Neural cell (in vitro differentiated cells): ENCODE measurements around the gene ASF1B. TPM values are rescaled to one million over a fixed set of nuclear protein-coding genes. Genes with fewer than 3 reads are reported as not detected.

Source experiments
- H2AFZ ChIP-seq: fragments of 200-600, 300-800 bp; sonication (generic), shearing (Covaris generic); 2 replicates; pipeline ENCODE4 v1.6.0; 2014; ENCODE audit warnings: low read depth, mild to moderate bottlenecking, antibody characterized with exemption, low read length, moderate library complexity
- H3F3A ChIP-seq: fragments of 200-600 bp; shearing (Covaris generic); 2 replicates; pipeline ENCODE4 v1.6.1; 2016; ENCODE audit warnings: mild to moderate bottlenecking, moderate library complexity, mixed read lengths, antibody characterized with exemption, low read length; ENCODE audit not compliant: insufficient read depth, poor library complexity, severe bottlenecking
- H3K27ac ChIP-seq: fragments of 200-600, 300-800 bp; sonication (generic), shearing (Covaris generic); 2 replicates; pipeline ENCODE4 v1.5.1; 2014; ENCODE audit warnings: mild to moderate bottlenecking, low read length, moderate library complexity
- H3K27me3 ChIP-seq: fragments of 300-800, 200-600 bp; sonication (generic), shearing (Covaris generic); 2 replicates; pipeline ENCODE4 v1.6.0; 2014; ENCODE audit warnings: mild to moderate bottlenecking, low read depth, low read length, moderate library complexity; ENCODE audit not compliant: insufficient read depth
- H3K36me3 ChIP-seq: fragments of 300-800, 200-600 bp; sonication (generic), shearing (Covaris generic); 2 replicates; pipeline ENCODE4 v1.5.1; 2014; ENCODE audit warnings: mild to moderate bottlenecking, antibody characterized with exemption, low read length, moderate library complexity; ENCODE audit not compliant: insufficient read depth
- H3K4me2 ChIP-seq: fragments of 300-800, 200-600 bp; sonication (generic), shearing (Covaris generic); 2 replicates; pipeline ENCODE4 v1.6.0; 2014; ENCODE audit warnings: mild to moderate bottlenecking, low read length
- H3K4me3 ChIP-seq: fragments of 300-800, 200-600 bp; sonication (generic), shearing (Covaris generic); 2 replicates; pipeline ENCODE4 v1.5.1; 2014; ENCODE audit warnings: mild to moderate bottlenecking, low read length, moderate library complexity
- H3K79me2 ChIP-seq: fragments of 200-600 bp; shearing (Covaris generic); replicated peaks from 2 replicates; pipeline ENCODE4 v1.6.0; 2014; ENCODE audit warnings: mild to moderate bottlenecking, low read length, moderate library complexity; ENCODE audit not compliant: insufficient read depth
- H3K9ac ChIP-seq: fragments of 300-800, 200-600 bp; sonication (generic), shearing (Covaris generic); 2 replicates; pipeline ENCODE4 v1.6.1; 2016; ENCODE audit warnings: mild to moderate bottlenecking, low read length, mixed read lengths
- H3K9me2 ChIP-seq: fragments of 200-600 bp; shearing (Covaris generic); 2 replicates; pipeline ENCODE4 v1.6.1; 2016; ENCODE audit warnings: mild to moderate bottlenecking, low read length, mixed read lengths; ENCODE audit not compliant: insufficient read depth
- H3K9me3 ChIP-seq: fragments of 200-600, 300-800 bp; sonication (generic), shearing (Covaris generic); 2 replicates; pipeline ENCODE4 v1.6.1; 2016; ENCODE audit warnings: mild to moderate bottlenecking, mixed run types, low read length, moderate library complexity, mixed read lengths
- H4K20me1 ChIP-seq: fragments of 200-600 bp; shearing (Covaris generic); 2 replicates; pipeline ENCODE4 v1.6.1; 2016; ENCODE audit warnings: mild to moderate bottlenecking, mixed run types; ENCODE audit not compliant: insufficient read depth
- CTCF ChIP-seq: fragments of 450-650 bp; IDR thresholded peaks from 2 replicates; pipeline ENCODE4 v1.5.1; 2014; ENCODE audit warnings: antibody characterized with exemption, mild to moderate bottlenecking, moderate library complexity; ENCODE audit not compliant: poor library complexity, severe bottlenecking
- EP300 ChIP-seq: fragments of 450-650 bp; conservative IDR thresholded peaks from 2 replicates; pipeline ENCODE4 v1.6.1; 2014; ENCODE audit warnings: antibody characterized with exemption, mild to moderate bottlenecking, moderate library complexity; ENCODE audit not compliant: poor library complexity, severe bottlenecking
- EZH2 ChIP-seq: fragments of 200-600, 300-800 bp; shearing (Covaris generic), sonication (generic); IDR thresholded peaks from 2 replicates; pipeline ENCODE4 v1.6.1; 2014; ENCODE audit warnings: antibody characterized with exemption, low read length, borderline replicate concordance, mild to moderate bottlenecking; ENCODE audit not compliant: insufficient read depth, poor library complexity, severe bottlenecking
- MXI1 ChIP-seq: fragments of 450-650 bp; conservative IDR thresholded peaks from 2 replicates; pipeline ENCODE4 v1.6.1; 2014; ENCODE audit warnings: antibody characterized with exemption, mild to moderate bottlenecking; ENCODE audit not compliant: poor library complexity, severe bottlenecking
- POLR2AphosphoS5 ChIP-seq: IDR thresholded peaks from 2 replicates; pipeline ENCODE4 v1.6.1; 2012
- RAD21 ChIP-seq: fragments of 450-650 bp; conservative IDR thresholded peaks from 2 replicates; pipeline ENCODE4 v1.6.1; 2014; ENCODE audit warnings: antibody characterized with exemption, mild to moderate bottlenecking, moderate library complexity
- REST ChIP-seq: IDR thresholded peaks from 2 replicates; pipeline ENCODE4 v1.6.1; 2012; ENCODE audit warnings: borderline replicate concordance
- SMC3 ChIP-seq: fragments of 450-650 bp; conservative IDR thresholded peaks from 2 replicates; pipeline ENCODE4 v1.6.1; 2014; ENCODE audit warnings: antibody characterized with exemption, mild to moderate bottlenecking, moderate library complexity; ENCODE audit not compliant: poor library complexity
- TAF1 ChIP-seq: IDR thresholded peaks from 2 replicates; pipeline ENCODE4 v1.6.1; 2012; ENCODE audit warnings: low read depth
- polyA plus RNA-seq: library from polyadenylated mRNA; depleted of rRNA; stranded (reverse); fragments of >200 nt; gene quantifications from 2 replicates; pipeline ENCODE4 v1.2.3, GENCODE V29; 2014

Gene ASF1B
- polyA plus RNA-seq, 1 donor from 2014 or later = 0.32 TPM

- no peaks in the 10 kb centered on the region for H3K27me3 ChIP-seq
- H4K20me1 ChIP-seq = no peaks in the 10 kb centered on the region
- TF ChIP-seq REST (no peak), MXI1 (no peak), POLR2AphosphoS5 (no peak), RAD21 (no peak), TAF1 (no peak), SMC3 (no peak), EZH2 (no peak), CTCF (no peak), EP300 (no peak)
- H3F3A ChIP-seq = no peaks in the 10 kb centered on the region
- H3K4me2 ChIP-seq = peak overlapping the region; percentile 91
- H3K9ac ChIP-seq = peak overlapping the region; percentile 72
- H3K27ac ChIP-seq = peak overlapping the region; percentile 53
- no peaks in the 10 kb centered on the region for H3K36me3 ChIP-seq
- peak overlapping the region; percentile 81 for H3K4me3 ChIP-seq
- H2AFZ ChIP-seq = no peak overlapping the region
- H3K79me2 ChIP-seq = peaks cover 29% of the 10 kb centered on the region
- no peaks in the 10 kb centered on the region for H3K9me3 ChIP-seq
- H3K9me2 ChIP-seq = no peaks in the 10 kb centered on the region
These were observed 19.3 kb downstream of the ASF1B start for GRCh38 chr19:14116918-14117578.

- Histone ChIP-seq H3K27me3 (no peaks in the 10 kb centered on the region), H3K9me3 (no peaks in the 10 kb centered on the region), H4K20me1 (no peaks in the 10 kb centered on the region), H3K4me2 (peak overlapping the region; percentile 91), H3K27ac (peak overlapping the region; percentile 53), H3K4me3 (peak overlapping the region; percentile 81), H3K9ac (peak overlapping the region; percentile 72), H3K79me2 (peaks cover 29% of the 10 kb centered on the region), H3K36me3 (no peaks in the 10 kb centered on the region), H2AFZ (no peak overlapping the region), H3K9me2 (no peaks in the 10 kb centered on the region), H3F3A (no peaks in the 10 kb centered on the region)
- TF ChIP-seq EZH2 = no peak
- no peak for TF ChIP-seq SMC3
- no peak for TF ChIP-seq REST
These were observed 19.9 kb downstream of the ASF1B start for GRCh38 chr19:14116525-14116917.
